Astrocyte (in vitro differentiated cells and primary cell): ENCODE results near the gene C1QTNF12.

ENCODE experiments used
- CTCF ChIP-seq: IDR thresholded peaks from 2 replicates; pipeline ENCODE4 v1.5.1; 2011; ENCODE audit warnings: low read depth, mild to moderate bottlenecking, inconsistent platforms, low read length, moderate library complexity; ENCODE audit not compliant: insufficient read depth
- EZH2 ChIP-seq: IDR thresholded peaks from 2 replicates; pipeline ENCODE4 v1.6.1; 2012; ENCODE audit warnings: mild to moderate bottlenecking, low read length, inconsistent platforms; ENCODE audit not compliant: insufficient read depth

- TF ChIP-seq CTCF: no peak
- no peak for TF ChIP-seq EZH2
Measured at GRCh38 chr1:1255611-1256010, 9.1 kb upstream of the C1QTNF12 start.
